ENCODE measurements around the gene MYO7B.

The MYO7B gene

DNA sequence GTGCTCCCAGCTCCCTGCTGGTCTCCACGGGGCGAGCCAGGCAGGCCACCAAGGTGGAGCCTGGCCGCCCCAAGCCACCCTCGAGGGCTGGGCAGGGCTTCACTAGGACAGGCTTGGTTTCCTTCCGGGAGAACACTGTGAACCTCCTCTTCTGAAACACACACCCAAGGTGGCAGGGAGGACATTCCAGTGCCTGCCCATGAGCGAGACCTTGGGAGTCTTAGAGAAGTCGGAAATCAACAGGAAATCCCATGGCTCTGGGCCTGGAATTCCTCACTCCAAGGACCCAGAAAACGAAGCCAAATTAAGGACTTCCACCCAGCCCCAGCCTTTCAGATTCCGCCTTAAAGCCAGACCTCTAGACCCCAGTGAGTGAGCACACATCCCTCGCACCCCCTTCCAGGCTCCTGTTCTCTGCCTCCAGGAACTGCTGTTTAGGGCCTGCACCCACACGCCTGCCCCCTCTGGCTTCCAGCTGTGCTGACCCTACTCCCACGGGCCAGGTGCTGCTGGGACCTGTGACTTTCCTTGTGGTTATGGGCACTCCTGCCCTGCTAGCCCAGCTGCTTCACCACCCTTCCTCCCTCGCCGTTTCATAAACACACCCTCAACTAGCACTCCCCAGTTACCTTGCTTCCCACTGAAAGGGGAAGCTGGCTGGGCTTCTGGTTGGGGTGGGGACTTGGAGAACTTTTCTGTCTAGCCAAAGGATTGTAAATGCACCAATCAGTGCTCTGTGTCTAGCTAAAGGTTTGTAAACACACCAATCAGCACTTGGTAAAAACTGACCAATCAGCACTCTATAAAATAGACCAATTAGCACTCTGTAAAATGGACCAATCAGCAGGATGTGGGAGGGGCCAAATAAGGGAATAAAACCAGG is 124.2 kb downstream of the MYO7B start:
- H3K9me2 ChIP-seq (ENCODE audit: low read depth, low read length): no peaks in the 10 kb centered on the region
- no peak overlapping the region for H3K4me3 ChIP-seq (ENCODE audit: low read depth, low read length, poor library complexity, severe bottlenecking)
- no peak overlapping the region for H2AFZ ChIP-seq (ENCODE audit: low read length)
- no peaks in the 10 kb centered on the region for H3K9me3 ChIP-seq (ENCODE audit: low read length)
- TF ChIP-seq, protein P1, sequence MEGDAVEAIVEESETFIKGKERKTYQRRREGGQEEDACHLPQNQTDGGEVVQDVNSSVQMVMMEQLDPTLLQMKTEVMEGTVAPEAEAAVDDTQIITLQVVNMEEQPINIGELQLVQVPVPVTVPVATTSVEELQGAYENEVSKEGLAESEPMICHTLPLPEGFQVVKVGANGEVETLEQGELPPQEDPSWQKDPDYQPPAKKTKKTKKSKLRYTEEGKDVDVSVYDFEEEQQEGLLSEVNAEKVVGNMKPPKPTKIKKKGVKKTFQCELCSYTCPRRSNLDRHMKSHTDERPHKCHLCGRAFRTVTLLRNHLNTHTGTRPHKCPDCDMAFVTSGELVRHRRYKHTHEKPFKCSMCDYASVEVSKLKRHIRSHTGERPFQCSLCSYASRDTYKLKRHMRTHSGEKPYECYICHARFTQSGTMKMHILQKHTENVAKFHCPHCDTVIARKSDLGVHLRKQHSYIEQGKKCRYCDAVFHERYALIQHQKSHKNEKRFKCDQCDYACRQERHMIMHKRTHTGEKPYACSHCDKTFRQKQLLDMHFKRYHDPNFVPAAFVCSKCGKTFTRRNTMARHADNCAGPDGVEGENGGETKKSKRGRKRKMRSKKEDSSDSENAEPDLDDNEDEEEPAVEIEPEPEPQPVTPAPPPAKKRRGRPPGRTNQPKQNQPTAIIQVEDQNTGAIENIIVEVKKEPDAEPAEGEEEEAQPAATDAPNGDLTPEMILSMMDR (IDR thresholded peaks at IDR 0.05; ENCODE audit: low read length): no peak
- TF ChIP-seq EZH2 (IDR thresholded peaks at IDR 0.05; ENCODE audit: borderline replicate concordance, low read length): no peak
- no peak overlapping the region for H3K27ac ChIP-seq (ENCODE audit: low read depth, low read length, poor library complexity, severe bottlenecking)
- no peaks in the 10 kb centered on the region for H3K36me3 ChIP-seq (ENCODE audit: insufficient read depth, low read length)
- H3K27me3 ChIP-seq (ENCODE audit: insufficient read depth, low read length): peaks cover 10% of the 10 kb centered on the region; the same call in 1 of the 2 replicates
- H4K20me1 ChIP-seq (ENCODE audit: insufficient read depth, low read length): no peaks in the 10 kb centered on the region
- H3K79me2 ChIP-seq (ENCODE audit: insufficient read depth, low read length): no peaks in the 10 kb centered on the region
- H3K4me1 ChIP-seq (ENCODE audit: insufficient read depth, low read length, severe bottlenecking): no peaks in the 10 kb centered on the region
- no peak overlapping the region for H3K9ac ChIP-seq (ENCODE audit: low read length)
- H3K4me2 ChIP-seq (ENCODE audit: low read length): no peak overlapping the region
- no peaks in the 10 kb centered on the region for H3F3A ChIP-seq (ENCODE audit: insufficient read depth, low read length)

DNA sequence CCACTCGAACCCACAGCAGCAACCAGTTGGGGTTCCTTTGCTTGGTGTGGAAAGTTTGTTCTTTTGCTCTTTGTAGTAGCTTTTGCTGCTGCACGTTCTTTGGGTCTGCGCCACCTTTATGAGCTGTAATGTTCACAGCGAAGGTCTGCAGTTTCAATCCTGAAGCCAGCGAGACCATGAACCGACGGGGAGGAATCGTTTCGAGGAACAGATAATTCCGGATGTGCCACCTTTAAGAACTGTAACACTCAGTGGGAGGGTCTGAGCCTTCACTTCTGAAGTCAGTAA is 124.8 kb downstream of the MYO7B start:
- Histone ChIP-seq H3K9me2 (ENCODE audit: low read depth, low read length) (no peaks in the 10 kb centered on the region), H3K4me3 (ENCODE audit: low read depth, low read length, poor library complexity, severe bottlenecking) (no peak overlapping the region), H3K79me2 (ENCODE audit: insufficient read depth, low read length) (no peaks in the 10 kb centered on the region), H3K36me3 (ENCODE audit: insufficient read depth, low read length) (no peaks in the 10 kb centered on the region), H3K27ac (ENCODE audit: low read depth, low read length, poor library complexity, severe bottlenecking) (no peak overlapping the region), H4K20me1 (ENCODE audit: insufficient read depth, low read length) (no peaks in the 10 kb centered on the region), H3K4me2 (ENCODE audit: low read length) (no peak overlapping the region), H3K9ac (ENCODE audit: low read length) (no peak overlapping the region), H3K9me3 (ENCODE audit: low read length) (no peaks in the 10 kb centered on the region), H2AFZ (ENCODE audit: low read length) (no peak overlapping the region), H3K4me1 (ENCODE audit: insufficient read depth, low read length, severe bottlenecking) (no peaks in the 10 kb centered on the region), H3K27me3 (ENCODE audit: insufficient read depth, low read length) (peaks cover 10% of the 10 kb centered on the region; the same call in 1 of the 2 replicates), H3F3A (ENCODE audit: insufficient read depth, low read length) (no peaks in the 10 kb centered on the region)
- no peak for TF ChIP-seq EZH2 (IDR thresholded peaks at IDR 0.05; ENCODE audit: borderline replicate concordance, low read length)
- TF ChIP-seq, protein P1 (IDR thresholded peaks at IDR 0.05; ENCODE audit: low read length): no peak

DNA sequence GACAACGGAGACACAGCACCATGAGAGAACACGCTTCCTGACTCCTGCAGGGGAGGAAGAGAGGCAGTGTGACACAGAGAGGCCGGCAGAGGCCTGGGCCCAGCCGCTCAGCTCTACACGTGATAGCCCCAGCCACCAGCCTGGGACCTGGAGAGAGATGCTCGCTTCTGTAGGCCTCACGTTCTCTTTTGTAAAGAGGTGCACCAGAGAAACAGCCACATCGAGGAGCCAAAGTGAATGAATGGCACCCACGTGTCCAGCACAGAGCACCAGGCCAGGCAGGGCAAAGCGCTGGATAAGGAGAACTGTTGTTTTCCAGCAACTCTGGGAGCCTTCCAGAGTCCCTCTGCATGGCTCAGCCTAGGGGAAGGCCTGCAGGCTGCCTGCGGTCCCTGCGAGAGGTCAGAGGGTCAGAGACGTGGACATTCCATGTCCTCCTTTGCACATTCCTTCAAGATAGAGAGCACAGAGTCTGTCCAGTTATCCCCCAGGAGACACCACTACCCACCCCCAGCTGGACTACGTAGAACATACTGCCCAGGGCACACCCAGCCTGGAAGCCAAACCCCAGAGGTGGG is 125.7 kb downstream of the MYO7B start:
- Histone ChIP-seq H3K9ac (ENCODE audit: low read length) (no peak overlapping the region), H3K9me3 (ENCODE audit: low read length) (no peaks in the 10 kb centered on the region), H3K79me2 (ENCODE audit: insufficient read depth, low read length) (no peaks in the 10 kb centered on the region), H3F3A (ENCODE audit: insufficient read depth, low read length) (no peaks in the 10 kb centered on the region), H3K4me1 (ENCODE audit: insufficient read depth, low read length, severe bottlenecking) (no peaks in the 10 kb centered on the region), H3K36me3 (ENCODE audit: insufficient read depth, low read length) (no peaks in the 10 kb centered on the region), H4K20me1 (ENCODE audit: insufficient read depth, low read length) (no peaks in the 10 kb centered on the region), H3K4me3 (ENCODE audit: low read depth, low read length, poor library complexity, severe bottlenecking) (no peak overlapping the region), H3K9me2 (ENCODE audit: low read depth, low read length) (no peaks in the 10 kb centered on the region), H3K27ac (ENCODE audit: low read depth, low read length, poor library complexity, severe bottlenecking) (no peak overlapping the region), H3K4me2 (ENCODE audit: low read length) (no peak overlapping the region), H3K27me3 (ENCODE audit: insufficient read depth, low read length) (peaks cover 5% of the 10 kb centered on the region; the same call in 1 of the 2 replicates), H2AFZ (ENCODE audit: low read length) (no peak overlapping the region)
- no peak for TF ChIP-seq EZH2 (IDR thresholded peaks at IDR 0.05; ENCODE audit: borderline replicate concordance, low read length)
- TF ChIP-seq, protein P1 (IDR thresholded peaks at IDR 0.05; ENCODE audit: low read length): no peak

All from OCI-LY1 (cell line).